Measurements from ENCODE around the gene MED14.

The MED14 gene

DNA sequence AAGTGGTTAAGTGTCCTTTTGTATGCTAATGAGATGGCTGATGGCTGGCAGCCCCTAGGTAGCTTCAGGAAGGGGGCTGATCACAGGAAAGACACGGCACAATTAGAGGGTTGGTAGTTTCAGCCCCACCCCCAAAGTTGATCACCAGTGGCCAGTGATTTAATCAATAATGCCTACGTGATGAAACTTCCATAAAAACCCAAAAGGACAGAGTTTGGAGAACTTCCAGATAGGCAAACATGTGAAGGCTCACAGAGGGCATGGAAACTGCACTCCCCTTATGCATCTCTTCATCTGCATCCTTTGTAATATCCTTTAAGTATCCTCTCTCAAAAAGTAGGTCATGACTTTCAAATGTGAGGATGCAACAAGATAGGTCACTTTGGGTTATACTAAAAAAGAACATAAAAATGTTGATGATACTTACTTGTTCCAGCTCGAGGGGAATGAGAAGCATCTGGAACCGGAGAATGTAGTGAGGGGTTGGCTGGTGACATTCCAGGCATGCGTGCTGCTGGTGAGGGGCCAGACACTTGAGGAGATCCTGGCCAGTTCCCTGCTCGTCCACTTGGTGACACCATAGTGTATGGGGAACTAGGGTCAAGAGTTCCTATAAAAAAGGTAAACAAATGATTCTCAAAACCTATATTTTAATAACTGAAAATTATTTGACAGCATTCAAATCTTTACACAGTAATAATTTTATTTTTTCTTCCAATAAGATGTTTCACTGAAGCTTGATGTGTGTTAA is 71.3 kb downstream of the MED14 start:
- in situ Hi-C loops (cut with MboI; ENCODE audit: low sequenced_read_pairs) = no loop called here

DNA sequence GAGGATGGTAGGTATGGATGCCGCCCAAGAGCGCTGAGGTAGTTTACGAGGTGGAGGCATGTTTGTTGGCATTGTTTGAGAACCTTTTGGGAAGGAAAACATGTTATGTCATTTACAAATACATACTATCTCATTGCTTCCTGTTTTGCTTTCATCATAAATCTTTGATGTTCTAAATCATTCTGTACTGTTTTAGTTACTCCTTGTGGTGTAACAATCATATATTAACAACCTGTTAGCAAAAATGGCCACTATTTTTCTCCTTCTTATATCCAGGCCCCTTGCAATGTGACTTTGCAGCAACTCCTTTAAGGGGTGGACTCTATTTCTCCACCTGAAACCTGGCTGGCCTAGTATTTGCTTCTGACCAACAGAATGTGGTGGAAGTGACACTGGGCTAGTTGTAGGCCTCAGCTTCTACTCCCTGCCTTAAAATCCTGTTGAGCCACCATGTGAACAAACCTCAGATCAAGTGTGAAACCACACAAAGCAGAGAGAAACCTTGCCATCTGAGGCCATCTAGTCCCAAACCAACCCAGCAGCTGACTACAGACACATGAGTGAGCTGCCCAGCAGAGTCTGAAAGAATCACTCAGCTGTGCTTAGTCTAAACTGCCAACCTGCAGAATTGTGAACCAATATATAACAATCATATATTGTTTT is 72.1 kb downstream of the MED14 start:
- in situ Hi-C loops (cut with MboI; ENCODE audit: low sequenced_read_pairs) = no loop called here

DNA sequence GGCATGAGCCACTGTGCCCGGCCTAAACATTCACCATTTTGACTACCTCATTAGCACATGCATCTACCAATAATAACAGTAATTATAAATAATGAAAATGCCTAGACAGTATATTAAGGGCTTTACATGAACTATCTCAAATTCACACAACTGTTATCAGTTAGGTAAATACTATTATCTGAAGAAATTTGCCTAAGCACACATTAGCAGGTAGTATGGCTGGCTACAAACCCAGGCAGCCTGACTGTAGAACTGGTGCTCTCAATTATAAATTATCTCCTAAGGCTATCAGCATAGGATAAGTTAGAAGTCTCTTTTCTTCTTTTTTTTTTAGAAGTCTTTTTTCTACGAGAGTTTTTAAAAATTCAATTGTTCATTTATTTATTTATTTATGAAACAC is 73.9 kb downstream of the MED14 start:
- in situ Hi-C loops (cut with MboI; ENCODE audit: low sequenced_read_pairs) = no loop called here

DNA sequence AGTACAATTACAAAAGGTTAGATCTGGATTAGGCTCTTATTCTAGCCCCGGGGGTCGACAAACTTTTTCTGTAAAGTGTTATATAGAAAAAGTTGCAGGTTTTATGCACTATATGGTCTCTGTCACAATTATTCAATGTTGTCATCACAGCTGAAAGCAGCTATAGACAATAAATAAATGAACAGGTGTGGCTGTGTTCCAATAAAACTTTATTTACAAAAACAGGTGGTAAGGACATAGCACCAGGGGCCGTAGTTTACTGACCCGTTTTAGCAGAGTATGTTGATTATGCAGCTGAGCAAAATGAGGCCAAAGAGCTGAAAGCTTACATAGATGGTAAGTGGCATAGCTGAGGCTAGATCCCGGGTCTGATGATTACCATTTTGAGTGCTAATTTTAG is 75.0 kb downstream of the MED14 start:
- in situ Hi-C loops (cut with MboI; ENCODE audit: low sequenced_read_pairs) = no loop called here

DNA sequence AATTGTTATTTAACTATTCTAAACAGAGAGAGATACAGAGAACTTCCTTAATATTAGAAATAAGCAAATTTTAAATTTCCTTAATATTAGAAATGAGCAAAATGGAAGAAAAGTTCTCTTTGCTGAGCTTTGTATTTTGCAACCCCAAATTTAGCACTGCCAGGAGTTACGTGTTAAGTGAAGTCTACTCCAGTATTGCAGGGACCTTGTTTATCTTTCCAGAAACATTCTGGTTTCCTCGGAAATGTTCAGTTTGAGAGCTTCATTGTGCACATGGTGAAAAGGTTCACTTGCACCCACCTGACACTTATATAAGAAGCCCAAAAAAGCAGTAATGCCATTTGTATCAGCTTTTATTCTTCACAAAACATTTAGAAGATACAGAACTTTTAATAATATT is 81.8 kb downstream of the MED14 start:
- in situ Hi-C loops (cut with MboI; ENCODE audit: low sequenced_read_pairs) = no loop called here

DNA sequence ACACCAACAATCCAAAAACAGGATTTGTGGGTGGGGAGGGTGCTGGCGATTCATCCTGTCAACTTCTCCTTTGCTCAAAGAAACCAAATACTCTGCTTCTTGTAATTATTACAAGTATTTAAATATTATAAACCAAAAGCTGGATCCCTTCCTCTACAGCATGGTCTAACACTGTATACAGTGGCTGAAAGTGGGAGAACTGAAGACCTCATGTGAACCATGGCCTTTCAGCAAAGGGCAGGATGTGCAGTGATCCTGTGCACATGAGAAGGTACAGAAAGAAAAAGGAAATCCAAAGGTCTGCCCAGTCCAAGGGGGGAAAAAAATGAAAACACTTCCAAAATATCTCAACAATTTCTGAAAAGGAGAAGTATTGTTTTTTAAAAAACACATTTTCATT is 82.7 kb downstream of the MED14 start:
- in situ Hi-C loops (cut with MboI; ENCODE audit: low sequenced_read_pairs) = no loop called here

DNA sequence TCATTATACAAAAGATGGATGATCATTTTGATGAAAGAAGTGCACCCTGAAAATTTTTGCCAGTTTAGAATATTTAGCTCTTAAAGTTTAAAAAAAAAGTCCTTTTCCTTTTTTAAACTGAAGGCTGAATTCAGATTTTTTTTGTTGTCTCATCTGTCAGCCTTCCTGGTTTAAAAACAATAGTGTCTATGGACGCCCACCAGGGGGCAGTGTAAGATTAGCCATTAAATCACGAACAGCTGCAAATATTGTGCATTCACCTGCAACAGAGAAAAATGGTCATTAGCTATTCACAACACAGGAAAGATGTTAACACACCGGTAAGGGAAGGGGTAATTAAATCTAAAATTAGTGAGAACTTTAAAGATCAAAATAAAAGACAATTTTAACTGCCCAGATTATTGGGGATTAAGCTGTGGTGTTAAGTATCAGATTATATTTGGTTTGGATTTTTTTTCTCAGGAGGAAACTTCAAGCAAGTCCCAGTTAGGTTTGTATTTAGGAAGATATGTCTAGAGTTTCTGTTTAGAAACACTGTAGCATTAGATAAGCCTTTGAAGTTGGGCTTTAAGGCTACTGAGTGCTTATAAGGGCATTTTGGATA is 83.6 kb downstream of the MED14 start:
- in situ Hi-C loops (cut with MboI; ENCODE audit: low sequenced_read_pairs) = no loop called here

DNA sequence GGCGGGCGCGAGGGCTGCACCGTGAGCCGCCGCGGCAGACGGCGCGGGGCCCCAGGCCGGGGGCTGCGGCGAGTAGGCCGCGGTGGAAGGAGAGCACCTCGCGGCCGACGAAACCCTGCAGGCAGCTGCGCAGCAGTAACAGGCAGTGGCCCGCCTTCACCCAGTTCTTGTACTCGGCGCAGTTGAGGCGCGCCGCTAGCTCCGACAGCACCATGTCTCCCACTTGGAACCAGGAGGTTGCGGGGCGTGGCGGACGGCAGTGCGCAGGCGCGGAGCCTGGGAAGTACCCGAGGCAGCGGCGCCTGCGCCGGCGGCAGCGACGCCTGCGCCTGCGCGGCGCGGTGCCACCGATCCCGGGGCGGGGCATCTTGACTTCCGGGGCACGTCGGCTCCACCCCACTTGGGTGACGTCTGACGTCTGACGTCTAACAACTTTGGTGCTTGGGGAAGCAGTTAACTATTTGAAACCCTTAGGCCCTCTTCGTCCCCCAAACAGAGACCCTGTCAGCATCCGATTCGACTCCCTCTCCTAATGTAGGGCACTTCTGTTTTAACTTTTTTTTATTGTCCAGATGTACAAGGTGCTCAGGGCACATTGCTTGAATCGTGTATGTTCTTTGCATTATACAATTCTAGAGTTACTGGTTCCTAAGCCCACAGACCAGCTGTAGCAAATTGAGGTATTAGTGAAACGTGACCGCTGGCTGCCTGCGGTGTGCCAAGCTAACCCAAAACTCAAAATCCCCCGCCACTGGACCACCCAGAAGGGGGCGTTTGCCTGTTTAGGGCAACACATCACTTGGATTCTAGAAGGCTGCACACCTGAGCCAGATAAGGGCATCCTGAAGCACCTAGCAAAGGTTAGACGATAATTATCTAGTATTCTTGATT is 87.8 kb downstream of the MED14 start, which contains the start of gene CXorf38:
Gene CXorf38 (minus strand): TSS at position 255 of the 891 bp plus-strand sequence. CDS start 41 bp downstream, at position 214.
- in situ Hi-C loops (cut with MboI; ENCODE audit: low sequenced_read_pairs) = no loop called here

DNA sequence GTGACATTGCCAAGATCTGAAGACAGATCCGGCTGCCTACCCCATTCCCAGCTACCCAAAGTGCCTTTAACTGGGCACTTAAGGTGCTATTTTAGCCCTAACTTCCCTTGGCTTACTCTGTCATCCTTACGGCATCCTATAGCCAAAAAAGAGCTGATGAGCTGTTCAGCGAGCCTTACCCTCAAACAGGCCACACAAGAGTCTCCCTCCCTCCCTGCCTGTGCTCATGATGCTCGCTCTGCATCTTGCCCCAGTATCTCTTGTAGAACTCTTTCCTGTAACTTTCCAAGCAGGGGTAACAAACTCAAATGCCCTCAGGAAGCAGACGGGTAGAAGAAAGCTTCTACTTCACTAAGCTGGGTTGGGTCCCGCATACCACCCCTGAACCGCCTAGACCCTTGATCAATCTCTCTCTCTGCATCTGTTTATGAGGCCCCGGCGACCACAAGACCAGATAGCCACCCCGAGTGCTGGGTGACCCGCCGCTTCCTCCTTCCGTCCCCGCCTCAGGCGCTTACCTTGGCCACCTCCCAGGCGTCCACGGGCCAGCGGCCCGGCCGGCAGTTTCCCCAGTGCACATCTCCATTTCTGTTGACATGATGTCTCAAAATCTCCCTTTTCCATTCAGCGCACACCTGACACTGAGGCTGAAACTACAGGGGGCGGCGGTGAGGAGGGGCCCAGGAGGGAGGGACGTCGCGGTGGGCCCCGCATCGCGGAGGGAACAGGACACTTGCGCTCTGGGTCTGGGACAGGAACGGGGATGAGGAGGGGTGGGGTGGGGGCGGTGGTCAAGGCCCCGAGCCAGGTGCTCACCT is 88.6 kb downstream of the MED14 start:
- in situ Hi-C loops (cut with MboI; ENCODE audit: low sequenced_read_pairs) = no loop called here

DNA sequence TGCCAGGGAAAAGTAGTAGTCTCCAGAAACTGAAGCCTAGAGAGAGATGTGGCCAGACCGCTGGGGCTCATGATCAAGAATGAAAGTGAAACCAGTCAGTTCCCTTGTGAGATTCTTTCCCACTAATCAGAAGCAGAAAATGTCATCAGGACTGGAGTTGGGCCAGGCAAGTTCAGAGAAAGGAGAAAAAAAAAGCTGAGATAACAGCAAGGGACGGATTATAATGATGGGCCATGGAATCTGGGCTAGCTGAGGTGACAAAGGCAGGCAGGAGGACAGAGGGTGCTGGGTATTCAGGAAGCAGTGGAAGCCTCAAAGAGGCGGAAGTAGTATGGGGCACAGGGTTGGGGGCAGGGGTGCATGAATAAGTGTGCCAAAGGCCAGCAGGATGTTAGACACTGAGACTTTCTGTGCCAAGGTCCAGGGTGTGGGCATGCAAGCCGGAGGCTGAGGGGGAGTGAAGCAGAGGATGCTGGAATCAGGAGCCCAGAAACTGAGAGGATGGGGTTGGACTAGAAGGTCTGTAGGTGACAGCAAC is 90.5 kb downstream of the MED14 start:
- in situ Hi-C loops (cut with MboI; ENCODE audit: low sequenced_read_pairs) = no loop called here

DNA sequence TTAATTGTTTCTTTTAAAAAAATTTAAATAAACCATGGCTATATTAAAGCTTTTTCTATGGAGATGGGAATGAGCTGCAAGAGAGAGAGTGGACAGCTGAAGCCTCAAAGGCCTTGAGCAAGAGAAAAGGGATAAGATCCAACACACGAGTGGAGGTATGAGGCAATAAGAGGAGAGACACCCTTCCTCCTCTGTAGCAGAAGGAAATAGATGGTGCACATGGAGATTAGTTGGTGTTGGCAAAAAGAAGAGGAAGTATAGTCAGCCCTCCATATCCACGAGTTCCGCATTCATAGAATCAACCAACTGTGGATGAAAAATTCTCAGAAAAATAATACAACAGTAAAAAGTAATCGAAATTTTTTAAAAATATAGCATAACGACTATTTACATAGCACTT is 91.2 kb downstream of the MED14 start:
- in situ Hi-C loops (cut with MboI; ENCODE audit: low sequenced_read_pairs) = no loop called here

DNA sequence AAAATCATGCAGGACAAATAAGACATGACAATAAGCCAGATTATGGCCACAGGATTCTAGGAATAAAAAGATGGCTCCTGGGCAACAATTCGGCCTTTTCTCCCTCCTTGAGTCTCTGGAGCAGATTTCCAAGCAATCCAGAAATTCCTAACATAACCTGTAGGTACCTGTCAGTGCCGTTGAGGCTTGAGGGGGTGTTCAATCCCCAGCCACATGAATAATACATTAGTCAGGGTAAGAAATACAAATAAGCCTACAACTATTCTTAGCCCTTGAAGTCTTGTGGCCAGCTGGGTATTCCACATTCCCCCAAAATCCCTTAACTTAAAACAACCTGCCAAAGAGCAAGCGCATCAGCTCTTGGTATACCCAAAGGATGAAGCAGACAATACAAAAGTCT is 97.7 kb downstream of the MED14 start:
- in situ Hi-C loops (cut with MboI; ENCODE audit: low sequenced_read_pairs) = no loop called here

DNA sequence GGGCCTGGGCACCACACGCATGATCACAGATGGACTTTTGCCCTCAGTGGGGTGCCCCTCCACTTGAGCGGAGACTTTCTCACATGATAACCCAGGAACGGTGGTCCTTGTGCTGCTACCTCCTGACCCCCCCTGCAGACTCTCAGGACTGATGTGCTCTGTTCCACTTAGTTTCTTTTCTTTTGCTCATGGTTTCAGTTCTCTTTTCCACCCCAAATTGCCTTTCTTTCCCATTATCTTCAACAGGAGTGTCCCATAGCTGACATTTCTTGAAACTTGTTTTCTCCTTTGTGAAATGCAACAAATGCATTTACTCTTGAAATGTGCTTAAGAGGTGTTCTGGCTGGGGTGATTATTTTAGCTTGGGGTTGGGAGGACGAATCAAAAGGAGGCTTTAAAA is 103.1 kb downstream of the MED14 start:
- in situ Hi-C loops (cut with MboI; ENCODE audit: low sequenced_read_pairs) = no loop called here

DNA sequence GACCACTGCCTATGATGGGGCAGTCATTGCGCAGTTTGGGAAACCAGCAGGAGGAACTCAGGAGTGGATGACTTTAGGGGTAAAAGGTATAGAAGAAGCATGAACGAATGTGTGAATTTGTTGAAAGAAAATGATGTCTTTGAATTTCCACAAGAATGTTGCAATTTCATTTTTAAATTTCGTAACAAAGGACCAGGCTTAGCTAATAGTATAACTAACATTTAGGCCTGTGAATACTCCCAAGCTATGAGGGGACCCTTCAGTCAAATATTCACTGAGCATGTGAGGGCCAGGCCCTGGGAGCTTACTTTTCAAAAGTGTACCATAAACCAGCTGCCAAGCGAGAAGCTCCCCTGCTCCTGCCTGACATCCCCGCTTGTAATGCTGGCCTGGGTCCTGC is 106.8 kb downstream of the MED14 start:
- in situ Hi-C loops (cut with MboI; ENCODE audit: low sequenced_read_pairs) = no loop called here

DNA sequence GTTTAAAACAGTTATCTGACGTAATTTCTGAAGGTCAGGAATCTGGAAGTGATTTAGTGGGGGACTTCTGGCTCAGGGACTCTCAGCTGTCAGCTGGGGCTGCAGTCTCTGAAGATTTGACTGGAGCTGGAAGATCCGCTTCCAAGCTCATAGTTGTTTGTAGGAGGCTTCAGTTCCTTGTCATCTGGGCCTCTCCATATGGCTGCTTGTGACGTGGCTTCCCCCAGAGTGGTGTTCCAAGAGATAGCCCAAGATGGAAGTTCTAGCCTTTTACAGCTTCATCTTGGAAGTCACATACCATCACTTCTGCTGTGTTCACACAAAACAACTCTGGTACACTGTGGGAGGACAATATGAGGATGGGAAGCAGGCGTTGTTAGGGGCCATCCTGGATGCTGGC is 110.0 kb downstream of the MED14 start:
- in situ Hi-C loops (cut with MboI; ENCODE audit: low sequenced_read_pairs) = no loop called here

DNA sequence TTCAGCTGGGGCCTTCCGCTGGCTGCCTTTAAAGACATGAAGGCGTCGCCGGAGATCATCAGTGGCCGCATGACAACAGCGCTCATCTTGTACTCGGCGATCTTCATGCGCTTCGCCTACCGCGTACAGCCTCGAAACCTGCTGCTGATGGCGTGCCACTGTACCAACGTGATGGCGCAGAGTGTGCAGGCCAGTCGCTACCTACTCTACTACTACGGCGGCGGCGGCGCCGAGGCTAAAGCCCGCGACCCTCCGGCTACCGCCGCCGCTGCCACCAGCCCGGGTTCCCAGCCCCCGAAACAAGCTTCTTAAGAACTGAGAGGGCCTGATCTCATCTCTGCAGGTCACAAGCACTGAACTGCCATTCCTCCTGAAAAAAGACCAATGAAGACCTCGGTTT is 111.7 kb downstream of the MED14 start:
- in situ Hi-C loops (cut with MboI; ENCODE audit: low sequenced_read_pairs) = no loop called here

DNA sequence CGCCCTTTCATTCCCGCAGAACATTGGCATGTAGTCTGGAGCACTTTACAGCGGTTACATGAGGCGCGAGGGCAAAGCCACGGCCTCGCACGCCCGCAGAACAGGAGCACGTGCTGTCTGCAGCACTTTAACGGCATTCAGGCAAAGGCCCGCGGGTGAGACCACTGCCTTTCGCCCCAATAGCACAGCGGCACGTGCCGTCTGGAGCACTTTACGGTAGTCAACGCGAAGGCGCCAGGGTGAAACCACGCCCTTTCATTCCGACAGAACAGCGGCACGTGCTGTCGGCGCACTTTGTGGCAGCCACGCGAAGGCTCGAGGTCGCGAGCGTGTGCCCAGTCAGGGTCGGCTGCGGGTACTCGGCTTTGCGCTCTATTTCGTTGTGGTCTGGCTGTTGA is 112.2 kb downstream of the MED14 start, which contains the start of gene MPC1L:
Gene MPC1L (plus strand): TSS at position 290 of the 398 bp plus-strand sequence. CDS start 138 bp downstream, outside the sequence.
- in situ Hi-C loops (cut with MboI; ENCODE audit: low sequenced_read_pairs) = no loop called here

DNA sequence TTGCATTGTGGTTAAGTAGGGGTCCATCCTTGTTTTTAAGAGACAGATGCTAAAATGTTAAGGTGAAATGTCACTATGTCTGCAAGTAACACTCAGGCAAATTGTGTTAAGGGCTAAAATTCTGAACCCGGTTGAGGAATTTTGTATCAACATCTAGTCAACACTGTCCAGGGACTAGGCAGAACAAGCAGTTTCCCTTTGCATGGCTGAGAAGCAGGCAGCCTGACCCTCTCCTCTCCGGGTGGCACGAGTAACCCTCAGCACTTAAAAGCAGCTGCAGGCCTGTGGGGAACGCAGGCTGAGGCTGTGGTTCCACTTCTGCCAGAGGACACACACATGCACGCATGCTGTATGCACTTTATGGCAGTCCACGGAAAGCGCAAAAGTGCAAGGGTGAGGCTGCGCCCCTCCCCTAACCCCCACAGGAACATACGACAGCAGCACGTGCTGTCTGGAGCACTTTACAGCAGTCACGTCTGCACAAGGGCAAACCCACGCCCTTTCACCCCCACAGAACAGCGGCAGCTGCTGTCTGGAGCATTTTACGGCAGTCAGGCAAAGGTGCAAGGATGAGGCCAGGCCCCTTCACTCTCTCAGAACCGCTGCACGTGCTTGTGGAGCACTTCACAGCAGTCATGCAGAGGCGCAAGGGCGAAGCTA is 112.7 kb downstream of the MED14 start:
- in situ Hi-C loops (cut with MboI; ENCODE audit: low sequenced_read_pairs) = no loop called here

DNA sequence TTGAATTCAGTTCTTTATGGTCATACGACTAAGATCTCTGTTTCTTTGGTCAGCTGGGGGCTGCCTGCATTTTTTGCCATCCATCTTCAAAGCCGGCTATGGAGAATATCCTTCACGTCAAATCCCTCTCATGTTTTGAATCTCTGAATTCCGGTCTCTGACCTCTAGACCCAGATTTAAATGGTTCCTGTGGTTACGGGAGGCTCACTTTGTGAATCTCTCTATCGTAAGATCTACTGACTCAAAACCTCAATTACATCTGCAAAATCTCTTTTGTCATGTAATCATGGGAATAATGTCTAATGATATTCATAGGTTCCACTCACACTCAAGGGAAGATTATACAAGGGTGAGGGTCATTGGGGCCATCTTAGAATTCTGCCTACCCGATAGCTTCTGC is 117.8 kb downstream of the MED14 start:
- in situ Hi-C loops (cut with MboI; ENCODE audit: low sequenced_read_pairs) = no loop called here

Measured in HL-60/S4 treated with phorbol 12-myristate 13-acetate at 8.2 ng/mL for 4 days and 3 days (cell line).